Heart left ventricle (tissue), 13 donors: ENCODE results near the gene NUMB.

ENCODE experiments used
- POLR2A ChIP-seq, 2 donors: fragments of 450-650 bp; IDR thresholded peaks; one replicate each; pipeline ENCODE4 v1.6.1; 2017; ENCODE audit warnings: antibody characterized with exemption in 2 of 2, mild to moderate bottlenecking in 2 of 2, moderate library complexity in 2 of 2
- TF ChIP-seq, protein P1 (sequence below), 12 donors: fragments of 200-600 bp; sonication (generic) in 4 of 12; IDR thresholded peaks; one replicate each; pipeline versions ENCODE4 v1.5.0 to v1.8.0; 2018 to 2022; ENCODE audit warnings: antibody characterized with exemption in 12 of 12, mild to moderate bottlenecking in 5 of 12
- donor health status: ischemic (EF 13 %, LVEDD 7.1; RV severe dilation, severe dysfunction).
- donor health status: DM: no; HTN: yes; CAD: no.
- donor health status: DM: no; HTN: no; CAD: no.
- donor health status: ischemic (EF 25% LVEDD 6.9; RV normal size, moderate dysfunction).
- donor health status: ischemic (EF 25% LVEDD 5.7; RV mildly dilated, moderate dysfunction).
- donor health status: ischemic (EF 35%, LVEDD 5.7; RV mildly dilated, moderate dysfunction).
- donor health status: nonischemic (EF 11% LVEDD 7.7; RV severe dilation, severe dysfunction).
- donor health status: DM: yes; HTN: yes; CAD: no.
- donor health status: PGD.
- donor health status: ischemic (EF 29% LVEDD 5.4; RV normal size, mild dysfunction).
- donor health status: nonischemic (EF 23%, LVEDD 6.1; RV moderate dilation, normal function).

DNA sequence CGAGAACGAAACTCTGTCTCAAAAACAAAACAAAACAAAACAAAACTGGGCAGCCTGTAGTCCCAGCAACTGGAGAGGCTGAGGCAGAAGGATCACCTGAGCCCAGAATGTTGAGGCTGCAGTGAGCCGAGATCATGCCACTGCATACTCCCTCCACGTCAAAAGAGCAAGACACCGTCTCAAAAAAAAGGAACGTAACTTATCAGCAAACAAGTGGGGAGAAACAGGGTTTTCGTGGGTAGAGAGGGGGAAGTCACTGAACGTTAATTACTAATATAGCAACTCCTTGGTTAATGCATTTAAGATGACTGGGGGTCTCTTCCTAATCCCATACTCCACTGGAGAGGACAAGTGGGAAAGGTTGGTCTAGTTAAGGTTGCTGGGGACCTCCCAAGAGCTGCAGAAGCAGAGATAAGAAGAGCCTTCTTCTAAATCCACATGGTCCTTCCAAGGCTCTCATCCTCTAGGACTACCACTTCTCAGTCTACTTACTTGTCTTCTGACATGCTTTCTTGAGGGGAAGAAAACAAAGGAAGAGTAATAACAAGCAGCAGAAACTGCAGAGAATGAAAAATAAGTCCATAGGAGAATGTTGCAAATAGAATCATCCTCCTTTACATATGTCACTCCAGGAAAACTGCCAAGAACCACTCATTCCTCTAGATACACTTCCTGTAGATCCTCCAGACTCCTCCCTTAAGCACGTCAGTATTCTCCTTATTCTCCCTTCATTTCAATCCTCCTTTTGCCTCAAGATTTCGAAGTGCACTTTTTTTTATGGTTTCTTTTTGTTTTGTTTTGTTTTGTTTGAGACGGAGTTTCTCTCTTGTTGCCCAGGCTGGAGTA lies 5.8 kb downstream of the NUMB start:
- TF ChIP-seq POLR2A (IDR thresholded peaks at IDR 0.05) = no peak
- TF ChIP-seq, protein P1, sequence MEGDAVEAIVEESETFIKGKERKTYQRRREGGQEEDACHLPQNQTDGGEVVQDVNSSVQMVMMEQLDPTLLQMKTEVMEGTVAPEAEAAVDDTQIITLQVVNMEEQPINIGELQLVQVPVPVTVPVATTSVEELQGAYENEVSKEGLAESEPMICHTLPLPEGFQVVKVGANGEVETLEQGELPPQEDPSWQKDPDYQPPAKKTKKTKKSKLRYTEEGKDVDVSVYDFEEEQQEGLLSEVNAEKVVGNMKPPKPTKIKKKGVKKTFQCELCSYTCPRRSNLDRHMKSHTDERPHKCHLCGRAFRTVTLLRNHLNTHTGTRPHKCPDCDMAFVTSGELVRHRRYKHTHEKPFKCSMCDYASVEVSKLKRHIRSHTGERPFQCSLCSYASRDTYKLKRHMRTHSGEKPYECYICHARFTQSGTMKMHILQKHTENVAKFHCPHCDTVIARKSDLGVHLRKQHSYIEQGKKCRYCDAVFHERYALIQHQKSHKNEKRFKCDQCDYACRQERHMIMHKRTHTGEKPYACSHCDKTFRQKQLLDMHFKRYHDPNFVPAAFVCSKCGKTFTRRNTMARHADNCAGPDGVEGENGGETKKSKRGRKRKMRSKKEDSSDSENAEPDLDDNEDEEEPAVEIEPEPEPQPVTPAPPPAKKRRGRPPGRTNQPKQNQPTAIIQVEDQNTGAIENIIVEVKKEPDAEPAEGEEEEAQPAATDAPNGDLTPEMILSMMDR (IDR thresholded peaks at IDR 0.05) = no peak
